ENCODE measurements around the gene RPTN.

GRCh38 chr1:152191260-152191659 lies 32.2 kb upstream of the RPTN start:
- TF ChIP-seq CTCF (IDR thresholded peaks at IDR 0.05; ENCODE audit: insufficient read depth, low read length): no peak
- TF ChIP-seq POLR2AphosphoS5 (IDR thresholded peaks at IDR 0.05; ENCODE audit: low read depth): no peak
- no peak for TF ChIP-seq GABPA (IDR thresholded peaks at IDR 0.05; ENCODE audit: low read depth)
- TF ChIP-seq REST (IDR thresholded peaks at IDR 0.05; ENCODE audit: insufficient replicate concordance, low read depth): no peak
- TF ChIP-seq SPI1 (IDR thresholded peaks at IDR 0.05; ENCODE audit: borderline replicate concordance, low read depth): no peak

All from HL-60 (cell line).